GM20000 (cell line): Measurements from ENCODE around the gene CLECL1.
"Not testable (repeated sequence)": the region's sequence is repeated elsewhere in the genome, so short reads cannot be mapped to it uniquely, and the experiment has no call there.

ENCODE experiments used
- DNase-seq: peaks from one replicate; pipeline ENCODE4 v3.0.0; 2012; ENCODE audit warnings: low spot score
- CTCF ChIP-seq: IDR thresholded peaks from 2 replicates; pipeline ENCODE4 v1.5.1; 2012; ENCODE audit warnings: mild to moderate bottlenecking, control low read depth; ENCODE audit errors: extremely low read depth, missing control alignments

CLECL1 gene

DNA sequence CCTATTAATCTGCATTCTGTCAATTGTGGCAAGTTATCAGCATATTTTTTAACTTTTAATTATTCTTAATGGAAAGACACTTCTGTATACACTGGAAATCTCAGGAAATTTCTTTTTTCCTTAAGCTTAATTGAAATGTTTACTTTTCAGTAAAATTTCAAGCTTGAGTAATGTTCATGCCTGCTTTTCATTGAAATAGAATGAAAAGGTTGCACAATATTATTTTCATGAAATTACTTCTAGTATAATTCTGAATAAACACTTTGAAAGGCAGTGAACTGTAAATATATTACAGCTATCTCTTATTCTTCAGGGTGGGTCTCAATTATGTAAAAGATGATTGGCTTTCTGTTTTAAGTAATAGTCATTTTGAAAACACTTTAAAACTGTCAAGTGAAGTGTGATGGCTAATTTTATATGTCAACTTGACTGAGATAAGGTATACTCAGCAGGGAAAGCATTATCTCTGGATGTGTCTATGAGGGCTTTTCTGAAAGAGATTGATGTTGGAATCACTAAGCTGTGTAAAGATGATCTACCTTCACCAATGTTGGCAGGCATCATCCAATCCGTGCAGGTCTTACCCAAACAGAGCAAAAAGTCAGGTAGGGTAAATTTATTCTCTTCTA is 33.5 kb downstream of the CLECL1 start:
- no peak for TF ChIP-seq CTCF
- DNase-seq, result no peak

GRCh38 chr12:9698681-9699080 is 34.2 kb downstream of the CLECL1 start:
- TF ChIP-seq CTCF, result no peak

DNA sequence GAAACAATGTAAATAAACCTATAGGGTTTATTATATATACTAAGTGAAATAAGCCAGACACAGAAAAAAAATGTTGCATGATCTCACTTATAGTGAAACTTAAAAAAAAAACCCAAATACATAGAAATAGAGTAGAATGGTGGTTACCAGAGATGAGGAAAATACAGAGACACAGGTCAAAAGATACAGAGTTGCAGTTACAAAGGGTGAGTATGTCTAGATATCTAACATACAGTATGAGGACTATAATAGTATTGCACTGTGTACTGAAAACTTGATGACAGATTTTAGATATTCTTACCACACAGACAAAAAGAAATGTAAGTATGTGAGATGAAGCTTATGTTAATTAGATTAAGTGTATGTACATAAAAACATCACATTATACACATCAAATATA is 35.3 kb downstream of the CLECL1 start:
- no peak for DNase-seq
- no peak for TF ChIP-seq CTCF

More at GRCh38 chr12:9698681-9699080, 34.2 kb downstream of the CLECL1 start:
- no peak for DNase-seq

DNA sequence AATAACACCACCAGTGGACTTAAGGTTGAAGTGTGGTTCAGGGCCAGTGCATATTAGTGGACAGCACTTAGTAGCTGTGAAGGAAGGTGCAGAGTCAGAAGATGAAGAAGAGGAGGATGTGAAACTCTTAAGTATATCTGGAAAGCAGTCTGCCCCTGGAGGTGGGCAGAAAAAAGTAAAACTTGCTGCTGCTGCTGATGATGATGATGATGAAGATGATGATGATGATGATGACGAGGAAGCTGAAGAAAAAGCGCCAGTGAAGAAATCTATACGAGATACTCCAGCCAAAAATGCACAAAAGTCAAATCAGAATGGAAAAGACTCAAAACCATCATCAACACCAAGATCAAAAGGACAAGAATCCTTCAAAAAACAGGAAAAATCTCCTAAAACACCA is 37.2 kb downstream of the CLECL1 start:
- not testable (repeated sequence) for DNase-seq

DNA sequence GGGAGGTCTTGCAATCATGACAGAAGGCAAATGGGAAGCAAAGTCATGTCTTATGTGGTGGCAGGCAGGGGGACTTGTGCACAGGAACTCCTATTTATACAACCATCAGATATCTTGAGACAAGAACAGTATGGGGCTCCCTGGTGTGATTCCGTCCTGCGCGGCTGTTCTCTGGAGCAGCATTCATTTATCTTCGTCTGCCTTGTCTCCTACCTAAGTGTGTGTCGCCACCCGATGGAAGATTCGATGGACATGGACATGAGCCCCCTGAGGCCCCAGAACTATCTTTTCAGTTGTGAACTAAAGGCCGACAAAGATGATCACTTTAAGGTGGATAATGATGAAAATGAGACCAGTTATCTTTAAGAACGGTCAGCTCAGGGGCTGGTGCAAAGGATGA is 37.7 kb downstream of the CLECL1 start:
- DNase-seq, result not testable (repeated sequence)

DNA sequence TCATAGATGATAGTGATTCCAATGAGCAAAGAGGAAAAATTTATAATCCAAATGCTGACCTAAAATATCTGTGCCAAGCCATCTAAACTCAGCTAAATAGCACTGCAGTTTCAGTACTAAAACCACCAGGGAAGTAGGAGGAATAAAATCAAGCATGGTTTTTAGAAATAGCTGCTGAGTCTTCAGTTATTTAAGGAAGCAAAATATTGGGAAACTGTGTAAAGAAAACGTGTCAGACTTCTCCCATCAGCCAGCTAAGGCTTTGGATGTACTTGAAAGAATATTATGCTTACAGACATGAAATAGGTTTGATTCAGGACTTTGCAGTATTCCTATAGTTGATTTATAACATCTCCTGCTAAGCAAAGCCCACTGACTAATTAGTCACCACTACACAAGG is 38.7 kb downstream of the CLECL1 start:
- DNase-seq, result no peak
- no peak for TF ChIP-seq CTCF

DNA sequence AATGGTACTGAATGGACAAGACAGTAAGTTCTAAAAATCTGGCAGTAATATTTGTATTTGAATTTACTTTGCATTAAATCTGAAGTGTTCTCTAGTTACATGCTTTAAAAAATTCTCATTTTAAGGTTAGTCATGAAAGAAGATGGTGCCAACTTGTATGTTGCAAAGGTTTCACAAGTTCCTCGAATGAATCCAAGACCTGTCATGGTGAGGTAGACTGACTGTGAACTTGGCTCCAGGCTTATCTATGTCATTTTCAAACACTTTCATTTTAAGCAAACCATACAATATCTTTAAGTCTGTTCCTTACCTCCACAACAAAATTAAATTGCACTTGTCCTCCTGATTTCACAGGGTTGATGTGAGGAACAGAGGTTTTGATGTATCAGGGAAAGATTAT is 40.0 kb downstream of the CLECL1 start:
- DNase-seq, result no peak
- TF ChIP-seq CTCF, result no peak

GRCh38 chr12:9687228-9687627 is 45.7 kb downstream of the CLECL1 start:
- no peak for DNase-seq
- TF ChIP-seq CTCF, result no peak
